Right lobe of liver (tissue), 4 donors: ENCODE measurements around the gene HDAC4.

Source experiments
- POLR2A ChIP-seq: fragments of 450-650 bp; IDR thresholded peaks from one replicate; pipeline ENCODE4 v1.6.1; 2017; ENCODE audit warnings: antibody characterized with exemption, mild to moderate bottlenecking
- TF ChIP-seq, protein P1 (sequence below), 4 donors: fragments of 200-600 bp in 3 of 4; fragments of 450-650 bp in 1 of 4; IDR thresholded peaks; one replicate each; pipeline versions ENCODE4 v1.5.1 to v1.8.0; 2016 to 2022; ENCODE audit warnings: antibody characterized with exemption in 4 of 4, mild to moderate bottlenecking in 2 of 4
- donor health status: DM: no; HTN: no; CAD: no.
- donor health status: DM: no; HTN: no; CAD: no.
- donor health status: DM: no; HTN: yes; CAD: no.

- TF ChIP-seq, protein P1, sequence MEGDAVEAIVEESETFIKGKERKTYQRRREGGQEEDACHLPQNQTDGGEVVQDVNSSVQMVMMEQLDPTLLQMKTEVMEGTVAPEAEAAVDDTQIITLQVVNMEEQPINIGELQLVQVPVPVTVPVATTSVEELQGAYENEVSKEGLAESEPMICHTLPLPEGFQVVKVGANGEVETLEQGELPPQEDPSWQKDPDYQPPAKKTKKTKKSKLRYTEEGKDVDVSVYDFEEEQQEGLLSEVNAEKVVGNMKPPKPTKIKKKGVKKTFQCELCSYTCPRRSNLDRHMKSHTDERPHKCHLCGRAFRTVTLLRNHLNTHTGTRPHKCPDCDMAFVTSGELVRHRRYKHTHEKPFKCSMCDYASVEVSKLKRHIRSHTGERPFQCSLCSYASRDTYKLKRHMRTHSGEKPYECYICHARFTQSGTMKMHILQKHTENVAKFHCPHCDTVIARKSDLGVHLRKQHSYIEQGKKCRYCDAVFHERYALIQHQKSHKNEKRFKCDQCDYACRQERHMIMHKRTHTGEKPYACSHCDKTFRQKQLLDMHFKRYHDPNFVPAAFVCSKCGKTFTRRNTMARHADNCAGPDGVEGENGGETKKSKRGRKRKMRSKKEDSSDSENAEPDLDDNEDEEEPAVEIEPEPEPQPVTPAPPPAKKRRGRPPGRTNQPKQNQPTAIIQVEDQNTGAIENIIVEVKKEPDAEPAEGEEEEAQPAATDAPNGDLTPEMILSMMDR (IDR thresholded peaks at IDR 0.05), result no peak
- TF ChIP-seq POLR2A, result no peak
Measured at GRCh38 chr2:239150125-239151011, 250.5 kb downstream of the HDAC4 start.
